ENCODE measurements around the gene KIF18B.

DNA sequence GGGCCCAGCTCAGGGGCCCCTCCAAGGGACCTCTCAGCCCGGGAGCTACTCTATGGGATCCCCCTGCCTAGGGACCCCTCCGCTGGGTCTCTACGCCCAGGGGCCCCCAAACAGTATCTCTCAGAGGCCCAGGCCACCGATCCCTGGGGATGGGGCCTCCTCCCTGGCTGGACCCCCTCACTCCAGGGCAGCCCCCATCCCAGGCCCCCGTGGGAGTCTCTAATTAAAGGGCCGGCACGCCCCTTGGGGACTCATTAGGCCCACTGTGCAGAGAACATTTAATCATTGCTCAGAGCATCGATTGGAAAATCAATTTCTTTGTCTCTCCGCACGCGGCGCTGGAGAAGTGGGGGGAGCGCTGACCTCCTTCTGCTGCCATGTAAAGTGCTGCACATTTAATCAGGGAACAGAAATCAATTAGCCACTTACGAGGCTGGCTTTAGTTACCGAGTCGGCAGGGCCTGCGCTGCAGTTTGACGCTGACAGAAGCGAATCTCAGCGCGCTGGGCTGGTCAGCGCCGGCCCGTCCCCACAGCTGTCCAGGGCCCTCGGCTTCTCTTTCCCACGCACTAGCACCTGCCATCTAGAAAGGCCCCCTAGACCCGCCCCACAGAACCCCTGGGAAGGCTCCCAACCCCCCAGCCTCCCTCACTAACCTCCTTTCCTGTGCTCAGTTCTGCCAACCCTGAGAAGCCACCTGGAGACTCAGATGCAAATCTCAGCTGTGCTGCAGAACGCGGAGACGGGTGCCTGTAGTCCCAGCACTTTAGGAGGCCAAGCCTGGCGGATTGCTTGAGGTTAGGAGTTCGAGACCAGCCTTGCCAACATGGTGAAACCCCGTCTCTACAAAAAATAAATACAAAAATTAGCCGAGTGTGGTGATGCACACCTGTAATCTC, 40.7 kb upstream of the KIF18B start:
- TF ChIP-seq, protein P1, sequence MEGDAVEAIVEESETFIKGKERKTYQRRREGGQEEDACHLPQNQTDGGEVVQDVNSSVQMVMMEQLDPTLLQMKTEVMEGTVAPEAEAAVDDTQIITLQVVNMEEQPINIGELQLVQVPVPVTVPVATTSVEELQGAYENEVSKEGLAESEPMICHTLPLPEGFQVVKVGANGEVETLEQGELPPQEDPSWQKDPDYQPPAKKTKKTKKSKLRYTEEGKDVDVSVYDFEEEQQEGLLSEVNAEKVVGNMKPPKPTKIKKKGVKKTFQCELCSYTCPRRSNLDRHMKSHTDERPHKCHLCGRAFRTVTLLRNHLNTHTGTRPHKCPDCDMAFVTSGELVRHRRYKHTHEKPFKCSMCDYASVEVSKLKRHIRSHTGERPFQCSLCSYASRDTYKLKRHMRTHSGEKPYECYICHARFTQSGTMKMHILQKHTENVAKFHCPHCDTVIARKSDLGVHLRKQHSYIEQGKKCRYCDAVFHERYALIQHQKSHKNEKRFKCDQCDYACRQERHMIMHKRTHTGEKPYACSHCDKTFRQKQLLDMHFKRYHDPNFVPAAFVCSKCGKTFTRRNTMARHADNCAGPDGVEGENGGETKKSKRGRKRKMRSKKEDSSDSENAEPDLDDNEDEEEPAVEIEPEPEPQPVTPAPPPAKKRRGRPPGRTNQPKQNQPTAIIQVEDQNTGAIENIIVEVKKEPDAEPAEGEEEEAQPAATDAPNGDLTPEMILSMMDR (IDR thresholded peaks at IDR 0.05), result no peak
- no peak for TF ChIP-seq POLR2A (IDR thresholded peaks at IDR 0.05)

All from heart left ventricle (tissue), 13 donors.